ENCODE results near the gene AP3B2. TPM values are rescaled to one million over a fixed set of nuclear protein-coding genes. Genes with fewer than 3 reads are reported as not detected.
"Not testable (repeated sequence)": the region's sequence is repeated elsewhere in the genome, so short reads cannot be mapped to it uniquely, and the experiment has no call there.

AP3B2 gene
- total and polyA plus RNA-seq, 5 donors from 2014 or later = 0.12 to 0.23 TPM; not detected in 3

DNA sequence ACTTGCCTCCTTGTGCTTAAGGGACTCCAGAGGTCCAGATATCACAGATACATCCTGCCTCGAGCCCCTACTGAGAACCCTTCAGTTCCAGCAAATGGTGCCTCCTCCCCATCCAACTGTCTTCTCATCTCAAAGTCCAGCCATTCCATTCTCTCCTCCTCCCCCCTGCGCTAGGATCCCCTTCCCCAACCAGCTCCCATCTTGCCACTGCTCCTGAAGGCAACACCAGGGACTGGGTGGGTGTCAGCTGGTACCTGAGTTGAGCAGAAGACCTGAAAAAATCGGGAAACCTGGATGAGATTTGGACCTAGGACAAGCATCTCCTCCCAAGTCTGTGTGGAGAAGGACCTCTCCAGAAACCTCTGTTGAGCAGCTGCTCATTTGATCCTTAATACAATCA lies 2.4 kb upstream of the AP3B2 start:
- Mint-ChIP-seq H3K4me1 (peaks cover 0 to 6% (median 2%) of the 10 kb centered on the region in 4 donors), H3K27ac (no peak overlapping the region), H3K4me3 (peak overlapping the region in 2 of 4 donors; percentile 26 to 40), H3K9me3 (peaks cover 0 to 7% (median 3%) of the 10 kb centered on the region in 7 donors), H3K36me3 (no peaks in the 10 kb centered on the region), H3K27me3 (peaks cover 28% of the 10 kb centered on the region)
- DNase-seq (no peak), ATAC-seq (ENCODE audit: low read depth in 2 of 2) (no peak)
- Histone ChIP-seq H3K4me1 (ENCODE audit: control insufficient read depth, insufficient read depth, low read length, poor library complexity, severe bottlenecking) (peaks cover 7% of the 10 kb centered on the region), H3K4me3 (ENCODE audit: low read depth, low read length) (no peak overlapping the region), H3K27ac (ENCODE audit: insufficient read depth, low read length, poor library complexity, severe bottlenecking) (no peak overlapping the region), H3K36me3 (ENCODE audit: control insufficient read depth, insufficient read depth, low read length) (no peaks in the 10 kb centered on the region), H3K27me3 (ENCODE audit: control insufficient read depth, insufficient read depth, low read length) (peaks cover 2% of the 10 kb centered on the region), H3K9me3 (ENCODE audit: control insufficient read depth in 2 of 2, low read length in 2 of 2) (no peaks in the 10 kb centered on the region)

DNA sequence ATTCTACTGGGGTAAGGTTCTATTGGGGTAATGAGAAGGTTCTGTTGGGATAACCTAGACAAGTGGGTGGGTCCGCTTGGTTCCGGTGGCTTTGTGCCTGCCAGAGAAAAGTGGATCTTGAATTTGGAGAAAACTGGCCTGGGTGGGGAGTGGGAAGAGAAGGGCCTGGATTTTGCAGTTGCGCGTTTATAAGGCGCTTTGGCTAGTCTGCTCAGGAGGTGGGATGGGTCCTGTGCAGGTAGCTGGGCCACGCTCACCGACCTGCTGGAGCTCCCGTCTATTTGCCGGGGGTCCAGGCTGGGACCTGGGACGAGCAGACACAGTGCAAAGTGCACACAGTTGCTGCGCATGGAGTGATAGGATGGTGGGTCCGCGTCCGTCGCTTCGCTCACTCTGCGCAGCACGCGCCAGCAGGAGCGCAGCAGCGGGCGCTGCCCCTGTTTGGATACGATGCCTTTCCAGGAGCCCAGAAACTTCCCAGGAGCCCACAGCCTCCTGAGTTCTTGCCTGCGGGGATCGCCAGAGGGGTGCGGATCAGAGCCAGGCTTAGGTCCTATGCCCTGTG lies 1.3 kb upstream of the AP3B2 start:
- H3K4me3 Mint-ChIP-seq = peak overlapping the region in 3 of 4 donors; percentile 73 to 85 (median 79)
- Histone ChIP-seq H3K27ac (ENCODE audit: insufficient read depth, low read length, poor library complexity, severe bottlenecking) (no peak overlapping the region), H3K4me1 (ENCODE audit: control insufficient read depth, insufficient read depth, low read length, poor library complexity, severe bottlenecking) (peaks cover 7% of the 10 kb centered on the region), H3K36me3 (ENCODE audit: control insufficient read depth, insufficient read depth, low read length) (no peaks in the 10 kb centered on the region), H3K27me3 (ENCODE audit: control insufficient read depth, insufficient read depth, low read length) (peaks cover 2% of the 10 kb centered on the region), H3K9me3 (ENCODE audit: control insufficient read depth in 2 of 2, low read length in 2 of 2) (no peaks in the 10 kb centered on the region), H3K4me3 (ENCODE audit: low read depth, low read length) (no peak overlapping the region)
- H3K9me3 Mint-ChIP-seq = peaks cover 0 to 4% (median 0%) of the 10 kb centered on the region in 7 donors
- peaks cover 0 to 6% (median 2%) of the 10 kb centered on the region in 4 donors for H3K4me1 Mint-ChIP-seq
- H3K27me3 Mint-ChIP-seq = peaks cover 24% of the 10 kb centered on the region
- no peak for DNase-seq
- H3K36me3 Mint-ChIP-seq = no peaks in the 10 kb centered on the region
- H3K27ac Mint-ChIP-seq = no peak overlapping the region
- ATAC-seq (ENCODE audit: low read depth in 2 of 2) = no peak

DNA sequence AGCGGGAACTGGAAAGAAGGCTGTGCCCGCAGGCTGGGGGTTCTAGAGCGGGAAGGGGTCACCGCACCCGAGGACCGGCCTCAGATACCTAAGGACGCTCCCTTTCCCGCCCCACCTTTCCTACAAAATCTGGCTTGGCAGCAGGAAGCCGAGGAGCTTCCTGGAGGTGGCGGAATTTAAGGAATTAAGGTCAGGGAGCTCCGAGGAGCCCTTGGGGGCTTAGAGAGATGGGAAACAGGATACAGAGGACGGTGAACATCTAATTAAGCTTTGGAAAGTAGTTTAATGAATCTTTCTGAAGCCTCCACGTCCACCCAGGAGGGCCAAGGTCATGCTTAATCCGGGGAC lies 507 bp upstream of the AP3B2 start:
- no peak for DNase-seq
- H3K27ac Mint-ChIP-seq = no peak overlapping the region
- peaks cover 0 to 6% (median 2%) of the 10 kb centered on the region in 4 donors for H3K4me1 Mint-ChIP-seq
- no peak overlapping the region for H3K4me3 ChIP-seq (ENCODE audit: low read depth, low read length)
- H3K4me3 Mint-ChIP-seq = peak overlapping the region in 2 of 4 donors; percentile 35 to 37
- no peaks in the 10 kb centered on the region for H3K36me3 Mint-ChIP-seq
- H3K9me3 ChIP-seq (ENCODE audit: control insufficient read depth in 2 of 2, low read length in 2 of 2) = no peaks in the 10 kb centered on the region
- ATAC-seq (ENCODE audit: low read depth in 2 of 2) = no peak
- H3K27ac ChIP-seq (ENCODE audit: insufficient read depth, low read length, poor library complexity, severe bottlenecking) = no peak overlapping the region
- H3K27me3 ChIP-seq (ENCODE audit: control insufficient read depth, insufficient read depth, low read length) = peaks cover 2% of the 10 kb centered on the region
- H3K27me3 Mint-ChIP-seq = peaks cover 24% of the 10 kb centered on the region
- H3K36me3 ChIP-seq (ENCODE audit: control insufficient read depth, insufficient read depth, low read length) = no peaks in the 10 kb centered on the region
- H3K4me1 ChIP-seq (ENCODE audit: control insufficient read depth, insufficient read depth, low read length, poor library complexity, severe bottlenecking) = peaks cover 7% of the 10 kb centered on the region
- H3K9me3 Mint-ChIP-seq = peaks cover 0 to 3% (median 0%) of the 10 kb centered on the region in 7 donors

DNA sequence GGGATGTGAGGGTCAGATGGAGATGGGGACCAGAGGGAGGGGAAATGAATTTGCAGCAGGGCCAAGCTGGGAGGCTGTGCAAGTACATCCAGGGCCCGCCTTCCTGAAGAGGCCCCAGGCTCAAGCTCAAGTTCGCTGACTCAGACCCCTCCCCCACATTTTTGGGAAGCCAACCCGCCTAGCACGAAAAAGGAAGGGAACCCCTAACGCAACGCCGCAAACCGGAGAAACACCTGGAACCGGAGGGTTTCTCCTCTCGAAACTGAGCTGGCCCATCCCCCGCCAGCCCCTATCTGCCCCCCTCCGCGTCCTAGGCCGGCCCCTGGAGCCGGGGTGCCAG lies 624 bp downstream of the AP3B2 start:
- Histone ChIP-seq H3K4me3 (ENCODE audit: low read depth, low read length) (no peak overlapping the region), H3K36me3 (ENCODE audit: control insufficient read depth, insufficient read depth, low read length) (no peaks in the 10 kb centered on the region), H3K27me3 (ENCODE audit: control insufficient read depth, insufficient read depth, low read length) (peaks cover 2% of the 10 kb centered on the region), H3K27ac (ENCODE audit: insufficient read depth, low read length, poor library complexity, severe bottlenecking) (no peak overlapping the region), H3K9me3 (ENCODE audit: control insufficient read depth in 2 of 2, low read length in 2 of 2) (no peaks in the 10 kb centered on the region), H3K4me1 (ENCODE audit: control insufficient read depth, insufficient read depth, low read length, poor library complexity, severe bottlenecking) (peaks cover 7% of the 10 kb centered on the region)
- H3K27ac Mint-ChIP-seq = no peak overlapping the region
- DNase-seq (no peak), ATAC-seq (ENCODE audit: low read depth in 2 of 2) (no peak)
- peaks cover 0 to 6% (median 2%) of the 10 kb centered on the region in 4 donors for H3K4me1 Mint-ChIP-seq
- H3K36me3 Mint-ChIP-seq = no peaks in the 10 kb centered on the region
- peaks cover 24% of the 10 kb centered on the region for H3K27me3 Mint-ChIP-seq
- H3K4me3 Mint-ChIP-seq = no peak overlapping the region
- H3K9me3 Mint-ChIP-seq = peaks cover 0 to 3% (median 0%) of the 10 kb centered on the region in 7 donors

DNA sequence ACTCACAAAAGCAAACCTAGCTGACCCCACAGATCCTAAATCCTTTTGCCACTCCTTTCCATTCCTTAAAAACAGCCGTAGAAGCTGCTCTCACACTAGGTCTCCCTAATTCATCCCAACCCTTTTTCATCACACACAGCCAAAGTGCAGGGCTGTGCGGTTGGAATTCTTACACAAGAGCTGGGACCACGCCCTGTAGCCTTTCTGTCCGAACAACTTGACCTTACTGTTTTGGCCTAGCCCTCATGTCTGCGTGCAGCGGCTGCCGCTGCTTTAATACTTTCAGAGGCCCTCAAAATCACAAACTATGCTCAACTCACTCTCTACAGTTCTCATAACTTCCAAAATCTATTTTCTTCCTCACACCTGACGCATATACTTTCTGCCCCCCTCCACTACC lies 3.8 kb downstream of the AP3B2 start:
- not testable (repeated sequence) for H3K36me3 Mint-ChIP-seq; H3K27ac ChIP-seq (ENCODE audit: insufficient read depth, low read length, poor library complexity, severe bottlenecking); H3K4me3 ChIP-seq (ENCODE audit: low read depth, low read length); H3K9me3 Mint-ChIP-seq; H3K27ac Mint-ChIP-seq; H3K4me3 Mint-ChIP-seq; H3K9me3 ChIP-seq (ENCODE audit: control insufficient read depth in 2 of 2, low read length in 2 of 2); ATAC-seq (ENCODE audit: low read depth in 2 of 2); H3K4me1 ChIP-seq (ENCODE audit: control insufficient read depth, insufficient read depth, low read length, poor library complexity, severe bottlenecking); DNase-seq; H3K27me3 ChIP-seq (ENCODE audit: control insufficient read depth, insufficient read depth, low read length); H3K36me3 ChIP-seq (ENCODE audit: control insufficient read depth, insufficient read depth, low read length); H3K4me1 Mint-ChIP-seq
- peaks cover 12% of the 10 kb centered on the region for H3K27me3 Mint-ChIP-seq

DNA sequence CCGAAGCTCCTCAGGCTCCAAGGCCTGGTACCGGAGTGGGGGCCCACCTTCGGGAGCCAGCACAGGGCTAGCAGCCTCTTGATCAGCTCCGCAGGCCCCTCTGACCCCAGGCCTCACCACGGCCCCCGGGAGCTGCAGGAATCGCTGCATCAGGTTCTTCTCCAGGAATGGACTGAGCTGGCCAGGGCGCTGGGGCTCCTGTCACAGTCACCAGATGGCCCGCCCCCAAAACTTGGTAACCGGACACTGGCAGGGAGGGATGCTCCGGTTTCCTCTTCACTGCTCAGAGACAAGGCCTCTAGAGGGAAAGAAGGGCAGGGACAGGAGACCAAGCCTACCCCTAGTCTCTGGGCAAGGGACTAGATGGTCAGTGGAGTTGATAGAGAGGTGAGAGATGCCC lies 9.9 kb downstream of the AP3B2 start:
- Histone ChIP-seq H3K36me3 (ENCODE audit: control insufficient read depth, insufficient read depth, low read length) (no peaks in the 10 kb centered on the region), H3K4me1 (ENCODE audit: control insufficient read depth, insufficient read depth, low read length, poor library complexity, severe bottlenecking) (no peaks in the 10 kb centered on the region), H3K4me3 (ENCODE audit: low read depth, low read length) (no peak overlapping the region), H3K27me3 (ENCODE audit: control insufficient read depth, insufficient read depth, low read length) (no peaks in the 10 kb centered on the region), H3K27ac (ENCODE audit: insufficient read depth, low read length, poor library complexity, severe bottlenecking) (no peak overlapping the region), H3K9me3 (ENCODE audit: control insufficient read depth in 2 of 2, low read length in 2 of 2) (no peaks in the 10 kb centered on the region)
- no peak overlapping the region for H3K4me3 Mint-ChIP-seq
- no peaks in the 10 kb centered on the region for H3K4me1 Mint-ChIP-seq
- H3K27ac Mint-ChIP-seq = no peak overlapping the region
- peaks cover 25% of the 10 kb centered on the region for H3K27me3 Mint-ChIP-seq
- ATAC-seq (ENCODE audit: low read depth in 2 of 2) (no peak), DNase-seq (no peak)
- H3K36me3 Mint-ChIP-seq = no peaks in the 10 kb centered on the region
- H3K9me3 Mint-ChIP-seq = peaks cover 0 to 1% (median 0%) of the 10 kb centered on the region in 7 donors

DNA sequence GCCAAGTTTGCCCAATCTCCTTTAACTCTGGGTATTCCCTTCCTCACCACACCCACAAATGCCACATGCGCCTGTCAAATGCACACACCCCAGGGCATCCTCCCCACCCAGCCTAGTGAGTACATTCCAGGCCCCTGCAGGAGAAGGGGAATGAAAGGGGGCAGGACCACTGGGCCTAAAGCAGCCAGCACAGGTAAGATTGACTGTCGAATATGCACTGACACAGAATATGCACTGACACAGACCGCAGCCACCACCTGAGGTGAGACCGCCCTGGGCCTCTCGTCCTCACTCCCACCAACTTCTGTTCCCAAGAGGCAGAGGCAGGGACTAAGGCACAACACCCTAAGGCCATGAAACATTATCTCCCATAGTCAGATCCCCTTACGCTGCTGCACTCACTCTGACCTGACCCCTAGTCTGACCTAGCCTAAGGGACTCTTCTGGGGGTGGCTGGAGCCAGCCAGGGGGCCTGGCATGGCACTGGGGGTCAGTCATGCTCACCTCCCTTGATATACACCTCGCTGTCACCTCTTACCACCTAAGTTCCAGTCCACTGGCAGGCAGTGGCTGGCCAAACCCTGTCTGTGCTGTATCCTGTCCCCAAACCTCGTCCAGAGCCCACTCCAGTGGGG lies 10.8 kb downstream of the AP3B2 start:
- Mint-ChIP-seq H3K9me3 (peaks cover 0 to 1% (median 0%) of the 10 kb centered on the region in 7 donors), H3K4me1 (no peaks in the 10 kb centered on the region), H3K36me3 (no peaks in the 10 kb centered on the region), H3K27ac (no peak overlapping the region), H3K4me3 (no peak overlapping the region), H3K27me3 (peaks cover 25% of the 10 kb centered on the region)
- H3K27ac ChIP-seq (ENCODE audit: insufficient read depth, low read length, poor library complexity, severe bottlenecking) = no peak overlapping the region
- H3K9me3 ChIP-seq (ENCODE audit: control insufficient read depth in 2 of 2, low read length in 2 of 2) = no peaks in the 10 kb centered on the region
- H3K4me3 ChIP-seq (ENCODE audit: low read depth, low read length) = no peak overlapping the region
- H3K4me1 ChIP-seq (ENCODE audit: control insufficient read depth, insufficient read depth, low read length, poor library complexity, severe bottlenecking) = no peaks in the 10 kb centered on the region
- no peak for ATAC-seq (ENCODE audit: low read depth in 2 of 2)
- H3K27me3 ChIP-seq (ENCODE audit: control insufficient read depth, insufficient read depth, low read length) = no peaks in the 10 kb centered on the region
- H3K36me3 ChIP-seq (ENCODE audit: control insufficient read depth, insufficient read depth, low read length) = no peaks in the 10 kb centered on the region
- no peak for DNase-seq

Measured in CD4-positive, CD25-positive, alpha-beta regulatory T cell (primary cell).